Activated T-cell treated with anti-CD3 and anti-CD28 coated beads, Interleukin-2, amount 50 U/mL, for 72 hours (primary cell): ENCODE data around the gene HOXA10. TPM values are rescaled to one million over a fixed set of nuclear protein-coding genes. Genes with fewer than 3 reads are reported as not detected.
A peak's percentile ranks its signal among the peaks of the same experiment; 100 is the strongest.

Source experiments
- ATAC-seq, 2 donors: fragments of 150-1000 bp; cut with Tn5 transposase; replicated peaks in 1 of 2; 2 replicates each; pipeline ENCODE4 v1.10.0; 2021; ENCODE audit warnings: moderate library complexity in 2 of 2, mild to moderate bottlenecking in 1 of 2
- DNase-seq, 2 donors: peaks; one replicate each; pipeline ENCODE4 v3.0.0; 2021 to 2022; ENCODE audit warnings: mixed read lengths in 1 of 2
- H3K27ac Mint-ChIP-seq: one replicate; pipeline ENCODE4 v1.8.0; 2022; ENCODE audit warnings: mild to moderate bottlenecking, moderate library complexity, mixed read lengths
- H3K27me3 Mint-ChIP-seq: one replicate; pipeline ENCODE4 v1.8.0; 2022; ENCODE audit warnings: low read depth, mixed read lengths
- H3K36me3 Mint-ChIP-seq, 2 donors: one replicate each; pipeline ENCODE4 v1.8.0; 2022; ENCODE audit warnings: mixed read lengths in 2 of 2, mild to moderate bottlenecking in 1 of 2; ENCODE audit not compliant: insufficient read depth in 2 of 2
- H3K4me1 Mint-ChIP-seq: one replicate; pipeline ENCODE4 v1.8.0; 2022; ENCODE audit warnings: low read depth, mixed read lengths
- H3K4me3 Mint-ChIP-seq, 2 donors: one replicate each; pipeline ENCODE4 v1.8.0; 2022; ENCODE audit warnings: mild to moderate bottlenecking in 2 of 2, mixed read lengths in 2 of 2, moderate library complexity in 2 of 2
- H3K9me3 Mint-ChIP-seq, 2 donors: one replicate each; pipeline ENCODE4 v1.8.0; 2022; ENCODE audit warnings: mixed read lengths in 2 of 2
- total RNA-seq, 2 donors: library from RNA; stranded (reverse); gene quantifications; one replicate each; pipeline ENCODE4 v1.2.3, GENCODE V29; 2022

HOXA10 gene
- total RNA-seq, 2 donors from 2014 or later, result 0.19 to 0.26 TPM

DNA sequence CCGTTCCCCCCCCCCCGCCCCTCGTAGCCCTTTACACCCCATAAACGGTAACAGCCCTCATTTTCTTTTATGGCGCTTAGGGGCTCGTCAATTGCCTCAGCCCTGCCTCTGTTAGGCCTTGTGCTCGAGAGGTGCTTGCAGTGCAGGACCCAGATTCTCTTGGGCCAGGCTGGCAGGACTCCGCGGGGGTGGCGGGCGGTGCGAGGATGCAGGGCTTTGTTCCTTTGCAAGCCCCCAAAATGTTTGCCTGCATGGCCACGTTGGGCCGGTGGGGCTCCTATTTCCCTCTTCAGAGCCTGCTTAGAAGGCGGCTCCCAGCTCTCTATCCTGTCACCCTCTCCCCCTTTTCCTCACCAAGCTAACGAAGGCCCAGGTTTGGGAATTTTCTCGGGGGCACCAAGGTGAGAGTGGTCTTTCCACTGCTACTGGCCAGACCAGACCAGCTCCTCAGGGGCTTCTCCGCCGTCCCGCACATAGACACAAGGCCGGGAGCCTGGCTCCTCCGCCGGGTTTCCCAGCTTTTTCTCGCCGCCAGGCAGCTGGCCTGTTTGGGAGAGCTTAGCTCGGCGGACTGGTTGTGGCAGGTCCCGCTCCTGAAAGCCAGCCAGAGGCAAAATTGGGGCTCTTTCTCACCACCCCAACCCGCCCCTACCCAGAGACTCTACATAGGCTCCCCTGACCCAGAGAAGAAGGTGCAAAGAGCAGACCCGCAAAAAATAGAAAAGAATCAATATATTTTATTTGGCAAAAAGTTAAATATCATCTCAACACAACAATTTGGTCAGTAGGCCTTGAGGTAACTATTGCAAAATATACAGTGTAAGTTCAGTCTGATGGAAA, 12.2 kb downstream of the HOXA10 start:
- Mint-ChIP-seq H3K36me3 (no peaks in the 10 kb centered on the region), H3K4me3 (no peak overlapping the region), H3K27me3 (peaks cover 77% of the 10 kb centered on the region), H3K27ac (no peak overlapping the region), H3K4me1 (peaks cover 34% of the 10 kb centered on the region), H3K9me3 (no peaks in the 10 kb centered on the region)
- DNase-seq, result no peak
- ATAC-seq, result no peak

DNA sequence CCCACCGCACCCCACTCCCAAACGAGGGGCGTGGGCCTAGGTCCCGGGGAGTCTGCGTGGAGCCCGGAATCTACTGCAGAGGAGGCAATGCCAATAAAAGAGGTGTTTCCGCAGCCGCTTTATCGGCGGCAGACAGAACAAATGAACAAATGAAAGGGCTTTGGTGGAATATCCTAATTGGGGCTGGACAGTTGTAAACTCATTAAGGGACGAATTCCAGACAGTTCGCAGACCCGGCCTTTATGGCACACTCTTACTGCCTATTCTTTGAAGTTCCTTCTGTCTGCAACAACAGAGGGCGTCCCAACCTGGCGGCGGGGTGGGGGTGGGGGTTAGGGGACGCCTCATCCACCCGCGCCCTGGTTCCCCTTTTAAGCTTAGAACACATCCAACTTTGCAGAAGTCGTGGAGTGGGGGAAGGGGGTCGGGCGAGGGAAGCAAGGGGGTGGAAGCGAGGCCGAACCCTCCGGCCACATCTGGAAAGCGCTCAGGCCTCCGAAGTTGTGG, 12.9 kb downstream of the HOXA10 start:
- Mint-ChIP-seq H3K27ac (no peak overlapping the region), H3K36me3 (no peaks in the 10 kb centered on the region), H3K27me3 (peaks cover 81% of the 10 kb centered on the region), H3K9me3 (no peaks in the 10 kb centered on the region), H3K4me1 (peaks cover 35% of the 10 kb centered on the region), H3K4me3 (peak overlapping the region; percentile 54 to 81)
- no peak for ATAC-seq
- DNase-seq, result no peak

DNA sequence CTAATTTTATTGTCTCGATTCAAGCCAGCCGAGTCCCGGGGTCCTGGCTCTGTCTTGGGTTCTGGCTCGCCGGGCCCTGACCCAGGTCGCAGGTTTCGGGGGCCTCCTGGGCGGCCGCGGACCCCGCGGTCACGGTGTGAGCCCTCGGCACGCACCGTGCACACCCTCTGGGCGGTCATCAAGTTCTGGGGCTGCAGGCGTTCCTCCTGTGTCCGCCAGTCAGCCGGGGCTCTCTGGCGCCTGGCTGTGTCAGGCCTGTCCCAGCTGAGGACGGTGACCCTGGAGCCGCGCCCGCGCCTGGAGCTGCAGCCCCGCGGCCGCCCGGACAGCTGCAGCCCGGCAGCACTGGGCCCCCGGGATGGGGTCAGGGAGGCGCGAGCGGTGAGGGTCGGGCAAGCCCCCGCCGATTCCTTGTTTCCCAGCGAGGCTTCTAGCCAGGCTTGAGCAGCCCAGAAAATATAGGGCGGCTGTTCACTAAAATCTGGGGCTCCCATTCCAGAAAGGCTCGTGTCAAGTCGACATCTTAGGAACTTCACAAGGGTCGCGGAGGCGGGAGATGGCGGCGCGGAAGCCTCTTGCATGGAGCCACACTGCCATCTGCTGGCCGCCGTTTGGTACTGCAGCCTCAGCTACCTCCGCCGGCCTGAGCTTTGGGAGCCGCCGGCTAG, 13.4 kb downstream of the HOXA10 start:
- Mint-ChIP-seq H3K36me3 (no peaks in the 10 kb centered on the region), H3K9me3 (no peaks in the 10 kb centered on the region), H3K4me1 (peaks cover 35% of the 10 kb centered on the region), H3K27ac (no peak overlapping the region), H3K27me3 (peaks cover 82% of the 10 kb centered on the region), H3K4me3 (peak overlapping the region; percentile 54 to 81)
- ATAC-seq (peak; percentile 65 to 66), DNase-seq (peak; percentile 84 to 86)

DNA sequence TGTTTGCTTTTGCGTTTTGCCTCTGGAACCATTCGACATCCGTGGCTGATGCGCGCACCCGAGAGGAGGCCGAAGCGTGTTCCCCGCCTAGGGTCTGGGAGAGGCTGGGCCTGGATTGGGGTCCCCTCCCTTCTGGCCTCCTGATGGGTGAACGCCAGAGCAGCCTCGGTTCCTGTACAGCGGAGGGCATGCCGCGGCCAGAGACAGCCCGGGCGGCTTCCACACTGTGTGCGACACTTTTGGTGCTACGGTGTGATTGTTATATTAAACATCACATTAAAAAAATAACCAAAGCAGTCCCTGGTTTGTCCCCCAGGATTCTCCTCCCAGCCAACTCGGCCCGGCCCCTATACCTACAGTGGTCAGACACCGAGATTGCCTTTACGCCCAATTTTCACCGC, 14.0 kb downstream of the HOXA10 start:
- Mint-ChIP-seq H3K4me1 (peaks cover 38% of the 10 kb centered on the region), H3K27ac (no peak overlapping the region), H3K9me3 (no peaks in the 10 kb centered on the region), H3K36me3 (peaks cover 0 to 1% of the 10 kb centered on the region in 2 donors), H3K4me3 (peak overlapping the region; percentile 54 to 81), H3K27me3 (peaks cover 85% of the 10 kb centered on the region)
- ATAC-seq (peak; percentile 41 to 50), DNase-seq (no peak)

DNA sequence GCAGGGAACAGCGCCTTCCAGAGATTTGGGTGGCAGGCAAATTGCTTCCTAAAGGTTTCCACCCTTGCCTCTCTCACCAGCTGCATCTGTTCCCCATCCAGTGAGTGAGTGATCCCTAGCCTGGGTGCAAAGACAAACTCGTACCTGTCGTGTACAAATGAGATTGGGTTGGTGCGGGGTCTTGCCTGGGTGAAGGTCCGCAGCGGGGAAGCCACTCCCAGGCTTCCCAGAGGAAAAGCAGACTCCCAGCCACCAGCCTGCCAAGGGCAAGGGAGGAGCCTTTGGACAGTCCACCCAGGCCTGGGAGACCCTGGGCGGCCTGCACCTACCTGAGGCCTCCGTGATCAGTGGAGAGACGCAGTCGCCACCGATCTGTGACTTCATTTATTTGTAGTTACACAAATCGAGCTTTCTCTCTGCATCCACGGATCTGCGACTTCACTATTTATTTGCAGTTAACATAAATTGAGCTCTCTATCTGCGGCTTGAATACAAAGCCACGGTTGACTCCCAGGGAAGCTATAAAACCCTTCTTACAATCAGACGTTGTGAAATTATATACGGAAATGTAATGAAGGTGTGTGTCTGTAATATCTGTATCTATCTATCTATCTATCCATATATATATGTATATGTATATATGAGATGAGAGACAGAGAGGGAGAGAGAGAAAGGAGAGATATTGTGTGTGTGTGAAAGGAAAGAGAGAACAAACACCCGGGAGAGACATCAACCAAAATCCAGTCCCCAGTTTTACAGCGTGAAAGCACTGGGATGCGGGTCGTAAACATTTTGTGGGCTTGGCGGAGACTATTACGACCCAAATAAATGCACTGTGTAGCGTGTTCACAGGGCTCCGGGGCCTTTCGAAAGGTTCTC, 14.6 kb downstream of the HOXA10 start:
- Mint-ChIP-seq H3K36me3 (peaks cover 1 to 2% of the 10 kb centered on the region in 2 donors), H3K27me3 (peaks cover 88% of the 10 kb centered on the region), H3K27ac (no peak overlapping the region), H3K4me3 (peak overlapping the region; percentile 54 to 81), H3K4me1 (peaks cover 44% of the 10 kb centered on the region), H3K9me3 (no peaks in the 10 kb centered on the region)
- DNase-seq (no peak), ATAC-seq (no peak)

DNA sequence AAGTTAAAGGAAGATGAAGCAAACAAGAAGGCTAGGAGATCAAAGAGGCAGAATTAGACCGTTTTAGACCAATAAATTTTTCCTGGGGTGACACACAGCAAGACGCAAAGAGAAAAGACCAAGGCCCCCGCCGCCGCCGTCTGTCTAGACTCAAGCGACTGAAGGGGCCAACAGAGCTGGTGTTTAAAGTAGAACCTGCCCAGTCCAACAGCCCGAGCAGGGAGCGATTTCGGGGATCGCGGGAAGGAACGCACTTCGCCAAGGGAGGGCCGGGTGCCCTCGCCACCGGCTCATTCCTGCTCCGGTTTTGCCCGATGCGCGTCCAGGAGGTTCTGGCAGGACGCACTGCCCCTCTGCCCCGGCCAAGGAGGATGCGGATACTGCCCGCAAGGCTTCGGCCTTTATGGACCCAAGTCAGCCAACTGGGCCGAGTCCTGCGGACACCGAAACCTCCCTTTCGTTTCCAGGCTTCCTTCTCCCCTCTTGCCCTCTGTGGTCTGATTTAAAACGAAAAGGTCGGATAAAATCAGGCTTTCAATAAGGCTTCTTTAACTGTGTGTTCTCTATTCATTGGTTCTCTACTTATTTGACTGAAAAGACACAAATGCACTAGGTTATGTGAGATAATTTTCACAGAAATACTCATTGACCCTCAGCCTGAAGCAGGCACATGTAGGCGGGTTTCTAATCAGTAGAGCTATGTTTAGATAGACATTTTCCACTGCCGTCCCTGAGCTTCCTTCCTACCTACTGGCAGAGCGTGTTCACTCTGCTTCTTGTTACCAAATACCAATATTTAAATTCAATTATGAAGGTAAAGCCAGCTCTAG, 15.5 kb downstream of the HOXA10 start:
- no peak overlapping the region for H3K27ac Mint-ChIP-seq
- H3K36me3 Mint-ChIP-seq, result peaks cover 1 to 2% of the 10 kb centered on the region in 2 donors
- no peak for ATAC-seq
- peaks cover 88% of the 10 kb centered on the region for H3K27me3 Mint-ChIP-seq
- peaks cover 50% of the 10 kb centered on the region for H3K4me1 Mint-ChIP-seq
- no peaks in the 10 kb centered on the region for H3K9me3 Mint-ChIP-seq
- DNase-seq, result no peak
- H3K4me3 Mint-ChIP-seq, result peak overlapping the region; percentile 27 to 36

DNA sequence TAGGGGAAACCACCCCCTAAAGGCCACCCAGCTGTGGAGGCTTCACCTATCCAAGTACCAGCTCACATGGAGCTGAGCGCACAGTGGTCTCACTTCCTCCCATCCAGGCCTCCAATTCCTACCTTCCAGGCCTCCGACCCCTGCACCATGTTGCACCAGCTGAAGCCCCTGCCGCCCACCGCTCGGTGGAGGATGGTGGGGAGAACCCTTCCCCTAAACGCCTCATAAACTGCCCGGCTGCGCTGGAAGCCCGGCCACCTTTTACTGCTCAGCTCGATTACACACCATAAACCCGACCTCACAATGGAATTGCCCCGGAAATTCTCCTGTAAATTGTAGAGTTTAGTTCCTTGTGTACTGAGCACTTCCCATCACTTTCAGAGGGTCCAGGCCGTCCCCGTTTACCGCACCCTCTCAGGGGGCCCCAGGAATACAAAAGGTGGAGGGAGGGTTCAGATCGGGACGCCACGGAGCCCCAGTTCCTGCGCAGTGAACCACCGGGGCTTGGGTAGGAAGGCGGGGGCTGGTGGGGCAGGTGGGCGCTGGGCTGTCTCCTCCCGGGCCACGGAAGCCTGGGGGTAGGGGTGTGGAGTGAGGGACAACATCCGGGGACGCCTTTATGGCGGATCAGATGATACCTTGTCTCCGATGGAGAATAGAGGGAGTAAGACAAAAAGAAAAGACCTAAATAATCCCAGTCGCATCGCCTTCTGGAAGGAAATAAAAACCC, 16.3 kb downstream of the HOXA10 start:
- Mint-ChIP-seq H3K36me3 (peaks cover 1 to 2% of the 10 kb centered on the region in 2 donors), H3K27ac (peak overlapping the region; percentile 32), H3K9me3 (no peaks in the 10 kb centered on the region), H3K4me1 (peaks cover 50% of the 10 kb centered on the region), H3K4me3 (peak overlapping the region; percentile 17 to 27), H3K27me3 (peaks cover 88% of the 10 kb centered on the region)
- DNase-seq, result no peak
- no peak for ATAC-seq

DNA sequence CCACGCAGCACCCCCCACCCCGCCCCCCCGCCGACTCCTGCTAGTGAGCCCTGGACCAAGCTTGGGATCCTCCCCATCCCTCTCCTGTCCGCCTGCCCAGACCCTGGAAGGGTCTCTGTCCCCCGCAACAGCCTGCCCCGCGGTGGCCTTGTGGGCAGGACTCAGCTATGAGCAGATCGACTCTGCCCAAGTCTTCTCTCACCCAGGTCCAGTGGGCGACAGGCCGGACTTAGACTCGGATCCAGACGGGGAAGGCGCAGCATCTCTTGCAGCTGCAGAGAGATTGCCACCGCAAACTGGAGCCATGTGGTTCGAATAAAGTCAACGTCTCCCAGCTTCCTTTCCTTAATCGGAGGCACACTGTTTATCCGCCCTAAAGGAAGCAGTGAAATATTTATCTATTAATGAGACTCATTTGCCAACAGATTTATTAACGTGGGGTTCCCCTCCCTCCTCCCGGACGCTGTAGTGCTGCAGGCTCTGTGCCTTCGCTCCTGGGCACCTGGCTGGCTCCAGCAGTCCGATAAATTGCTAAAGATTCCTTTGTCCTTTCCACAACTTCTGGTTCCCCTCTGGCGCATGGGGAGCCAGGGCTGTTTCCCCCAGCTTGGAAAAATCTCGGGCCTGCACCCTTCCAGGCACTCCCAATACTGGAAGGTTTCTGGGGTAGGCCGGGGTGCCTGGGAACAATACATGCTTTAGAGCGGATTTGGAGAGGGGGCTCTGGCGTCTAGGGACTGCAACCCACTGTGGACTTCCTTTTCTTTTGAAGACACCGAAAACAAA, 17.0 kb downstream of the HOXA10 start:
- H3K27ac Mint-ChIP-seq, result peak overlapping the region; percentile 32
- ATAC-seq, result no peak
- H3K36me3 Mint-ChIP-seq, result peaks cover 1 to 2% of the 10 kb centered on the region in 2 donors
- H3K27me3 Mint-ChIP-seq, result peaks cover 86% of the 10 kb centered on the region
- no peaks in the 10 kb centered on the region for H3K9me3 Mint-ChIP-seq
- peaks cover 53% of the 10 kb centered on the region for H3K4me1 Mint-ChIP-seq
- DNase-seq, result no peak
- H3K4me3 Mint-ChIP-seq, result peak overlapping the region; percentile 33 to 70

DNA sequence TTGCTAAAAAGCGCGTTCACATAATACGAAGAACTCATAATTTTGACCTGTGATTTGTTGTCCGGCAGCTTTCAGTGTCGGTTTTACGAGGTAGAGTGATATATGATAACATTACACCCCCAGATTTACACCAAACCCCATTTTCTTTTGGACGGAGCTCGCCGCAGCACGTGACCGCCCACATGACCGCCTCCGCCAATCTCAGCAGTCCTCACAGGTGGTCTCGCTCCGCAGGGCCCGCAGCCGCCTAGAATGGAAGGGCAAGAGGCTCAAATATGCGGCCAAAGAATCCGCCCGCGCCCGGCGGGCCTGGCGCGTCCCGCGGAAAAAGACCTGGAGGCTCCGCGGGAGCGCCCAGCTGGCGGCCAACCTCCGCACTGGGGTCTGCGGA, 17.6 kb downstream of the HOXA10 start, which contains the start of gene HOXA7:
TSS of gene HOXA7 (minus strand) at position 168 of the 391 bp plus-strand sequence. CDS start at position 38, 130 bp downstream.
- Mint-ChIP-seq H3K4me3 (peak within 1 kb of the TSS; percentile 76 to 86), H3K27ac (peak within 1 kb of the TSS; percentile 32), H3K27me3 (peaks cover 88% of the 10 kb centered on the region), H3K4me1 (peaks cover 59% of the 10 kb centered on the region), H3K9me3 (no peaks in the 10 kb centered on the region), H3K36me3 (peaks cover 1 to 2% of the 10 kb centered on the region in 2 donors)
- DNase-seq (no peak), ATAC-seq (no peak)

DNA sequence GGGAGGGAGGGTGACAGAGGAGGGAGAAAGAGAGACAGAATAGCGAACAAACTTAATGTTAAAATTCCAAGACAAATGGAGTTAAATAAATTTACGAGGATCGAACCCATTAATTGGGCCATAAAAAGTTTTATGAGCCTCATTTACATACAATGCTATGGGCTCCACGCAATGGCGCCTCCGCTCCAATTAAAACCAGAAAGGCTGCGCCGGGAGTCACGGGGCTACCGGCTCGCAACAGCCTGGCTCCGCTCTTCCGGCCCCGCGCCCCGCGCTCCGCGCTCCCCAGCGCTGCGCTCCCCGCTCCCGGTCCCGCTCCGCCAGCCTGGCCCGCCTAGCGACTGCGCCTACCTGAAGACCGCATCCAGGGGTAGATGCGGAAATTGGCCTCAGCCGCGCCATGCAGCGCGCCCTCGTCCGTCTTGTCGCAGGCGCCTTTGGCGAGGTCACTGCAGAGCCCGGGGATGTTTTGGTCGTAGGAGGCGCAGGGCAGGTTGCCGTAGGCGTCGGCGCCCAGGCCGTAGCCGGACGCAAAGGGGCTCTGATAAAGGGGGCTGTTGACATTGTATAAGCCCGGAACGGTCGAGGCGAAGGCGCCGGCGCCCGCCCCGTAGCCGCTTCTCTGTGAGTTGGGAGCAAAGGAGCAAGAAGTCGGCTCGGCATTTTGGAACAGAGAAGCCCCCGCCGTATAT, 18.2 kb downstream of the HOXA10 start:
- Mint-ChIP-seq H3K27ac (peak overlapping the region; percentile 29), H3K9me3 (no peaks in the 10 kb centered on the region), H3K36me3 (peaks cover 1 to 2% of the 10 kb centered on the region in 2 donors), H3K4me1 (peaks cover 61% of the 10 kb centered on the region), H3K27me3 (peaks cover 94% of the 10 kb centered on the region), H3K4me3 (peak overlapping the region; percentile 76 to 86)
- DNase-seq, result no peak
- ATAC-seq, result no peak
